H1 (cell line): ENCODE measurements around the gene PRODH2. TPM values are rescaled to one million over a fixed set of nuclear protein-coding genes. Genes with fewer than 3 reads are reported as not detected.

Experiments
- ASH2L ChIP-seq: fragments of 200-600, 300-600 bp; sonication (generic); IDR thresholded peaks from one replicate; pipeline ENCODE4 v1.7.1; 2017; ENCODE audit warnings: low read length
- BRCA1 ChIP-seq: IDR thresholded peaks from 2 replicates; pipeline ENCODE4 v1.6.1; 2012; ENCODE audit warnings: low read depth, low read length, improper control_type of control experiment
- CTCF ChIP-seq, 3 experiments: IDR thresholded peaks; 1 replicate in 2 of 3; 2 replicates in 1 of 3; pipeline versions ENCODE4 v1.5.1 to v1.6.1; 2011; ENCODE audit warnings: low read length in 3 of 3, mild to moderate bottlenecking in 3 of 3, inconsistent platforms in 2 of 3, low read depth in 1 of 3, moderate library complexity in 1 of 3; ENCODE audit not compliant: insufficient read depth in 1 of 3; ENCODE audit errors: control extremely low read depth in 1 of 3
- GABPA ChIP-seq: IDR thresholded peaks from 2 replicates; pipeline ENCODE4 v1.6.1; 2011; ENCODE audit warnings: mild to moderate bottlenecking, low read length, moderate library complexity, borderline replicate concordance; ENCODE audit not compliant: insufficient read depth
- JUND ChIP-seq: IDR thresholded peaks from 2 replicates; pipeline ENCODE4 v1.6.1; 2011; ENCODE audit warnings: mild to moderate bottlenecking, improper control_type of control experiment, low read length
- TCF12 ChIP-seq: IDR thresholded peaks from 2 replicates; pipeline ENCODE4 v1.6.1; 2011; ENCODE audit warnings: low read depth, mild to moderate bottlenecking, low read length
- polyA plus RNA-seq, 7 experiments: library from polyadenylated mRNA; depleted of rRNA in 3 of 7; stranded (reverse) in 5 of 7; unstranded in 2 of 7; fragments of >200 nt in 5 of 7; fragments of 200-250 nt in 2 of 7; gene quantifications; 1 replicate in 5 of 7; 2 replicates in 1 of 7; 4 replicates in 1 of 7; pipeline versions ENCODE4 v1.2.1 to v1.2.3, GENCODE V29; 2011 to 2013; ENCODE audit warnings: missing spikeins in 2 of 7, mixed read lengths in 2 of 7
- total RNA-seq: library from RNA; stranded (reverse); fragmentation: NEBNext Ultra II Directional; extraction: Animal tissue kit (Norgen Biotek cat#: 25700); gene quantifications from 2 replicates; pipeline ENCODE4 v1.2.1, GENCODE V29; 2021

PRODH2 gene
- total and polyA plus RNA-seq, 2 of the 8 experiments (the other 6 are each of a cell fraction or from before 2014, with no cell fraction given), result not detected

GRCh38 chr19:35861640-35862160 lies 49.1 kb upstream of the PRODH2 start (continued):
- TF ChIP-seq CTCF (IDR thresholded peaks at IDR 0.05; ENCODE audit: control extremely low read depth in 1 of 3, insufficient read depth in 1 of 3, low read depth in 1 of 3, low read length in 3 of 3) (no peak), ASH2L (no peak), TCF12 (no peak), JUND (no peak), BRCA1 (no peak), GABPA (no peak)
